ENCODE results near the gene PCNX2.
"Not testable (repeated sequence)": the region's sequence is repeated elsewhere in the genome, so short reads cannot be mapped to it uniquely, and the experiment has no call there.

PCNX2 gene

GRCh38 chr1:233082778-233083550, 212.6 kb downstream of the PCNX2 start (continued):
- TF ChIP-seq, protein P1, sequence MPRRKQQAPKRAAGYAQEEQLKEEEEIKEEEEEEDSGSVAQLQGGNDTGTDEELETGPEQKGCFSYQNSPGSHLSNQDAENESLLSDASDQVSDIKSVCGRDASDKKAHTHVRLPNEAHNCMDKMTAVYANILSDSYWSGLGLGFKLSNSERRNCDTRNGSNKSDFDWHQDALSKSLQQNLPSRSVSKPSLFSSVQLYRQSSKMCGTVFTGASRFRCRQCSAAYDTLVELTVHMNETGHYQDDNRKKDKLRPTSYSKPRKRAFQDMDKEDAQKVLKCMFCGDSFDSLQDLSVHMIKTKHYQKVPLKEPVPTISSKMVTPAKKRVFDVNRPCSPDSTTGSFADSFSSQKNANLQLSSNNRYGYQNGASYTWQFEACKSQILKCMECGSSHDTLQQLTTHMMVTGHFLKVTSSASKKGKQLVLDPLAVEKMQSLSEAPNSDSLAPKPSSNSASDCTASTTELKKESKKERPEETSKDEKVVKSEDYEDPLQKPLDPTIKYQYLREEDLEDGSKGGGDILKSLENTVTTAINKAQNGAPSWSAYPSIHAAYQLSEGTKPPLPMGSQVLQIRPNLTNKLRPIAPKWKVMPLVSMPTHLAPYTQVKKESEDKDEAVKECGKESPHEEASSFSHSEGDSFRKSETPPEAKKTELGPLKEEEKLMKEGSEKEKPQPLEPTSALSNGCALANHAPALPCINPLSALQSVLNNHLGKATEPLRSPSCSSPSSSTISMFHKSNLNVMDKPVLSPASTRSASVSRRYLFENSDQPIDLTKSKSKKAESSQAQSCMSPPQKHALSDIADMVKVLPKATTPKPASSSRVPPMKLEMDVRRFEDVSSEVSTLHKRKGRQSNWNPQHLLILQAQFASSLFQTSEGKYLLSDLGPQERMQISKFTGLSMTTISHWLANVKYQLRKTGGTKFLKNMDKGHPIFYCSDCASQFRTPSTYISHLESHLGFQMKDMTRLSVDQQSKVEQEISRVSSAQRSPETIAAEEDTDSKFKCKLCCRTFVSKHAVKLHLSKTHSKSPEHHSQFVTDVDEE (CRISPR knock-in tag; IDR thresholded peaks at IDR 0.05): no peak

DNA sequence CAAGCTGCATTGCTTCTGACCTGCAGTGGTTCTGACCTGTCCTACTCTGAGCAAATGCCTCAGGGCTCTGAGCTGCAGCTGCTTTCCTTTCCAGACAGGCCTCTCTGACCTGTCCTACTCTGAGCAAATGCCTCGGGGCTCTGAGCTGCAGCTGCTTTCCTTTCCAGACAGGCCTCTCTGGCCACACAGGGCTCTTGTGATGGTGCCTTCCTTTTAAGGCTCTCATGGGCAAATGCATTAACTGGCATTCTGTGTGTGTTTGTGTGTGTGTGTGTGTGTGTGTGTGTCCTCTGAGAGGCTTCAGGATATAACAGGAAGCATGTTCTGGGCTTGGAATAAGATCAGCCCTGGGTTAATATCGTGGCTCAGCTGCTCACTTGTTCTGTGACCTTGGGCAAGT, 213.8 kb downstream of the PCNX2 start:
- TF ChIP-seq CSRNP3 (CRISPR knock-in tag; IDR thresholded peaks at IDR 0.05) (no peak), GLIS3 (CRISPR knock-in tag; IDR thresholded peaks at IDR 0.05) (no peak), ESRRG (CRISPR knock-in tag; IDR thresholded peaks at IDR 0.05) (no peak), OSR1 (CRISPR knock-in tag; IDR thresholded peaks at IDR 0.05) (no peak), PPARA (CRISPR knock-in tag; IDR thresholded peaks at IDR 0.05; ENCODE audit: borderline replicate concordance) (no peak), POU6F1 (CRISPR knock-in tag; IDR thresholded peaks at IDR 0.05; ENCODE audit: borderline replicate concordance, low read depth) (no peak), TOX (CRISPR knock-in tag; IDR thresholded peaks at IDR 0.05; ENCODE audit: borderline replicate concordance) (no peak), CSDC2 (CRISPR knock-in tag; IDR thresholded peaks at IDR 0.05) (no peak), ZNF70 (CRISPR knock-in tag; IDR thresholded peaks at IDR 0.05) (no peak), BACH2 (CRISPR knock-in tag; IDR thresholded peaks at IDR 0.05; ENCODE audit: borderline replicate concordance) (no peak)
- TF ChIP-seq, protein P1 (CRISPR knock-in tag; IDR thresholded peaks at IDR 0.05): no peak
- no peak for ATAC-seq

- ATAC-seq: not testable (repeated sequence)
These were observed 214.7 kb downstream of the PCNX2 start for GRCh38 chr1:233080827-233081226.

- ATAC-seq: no peak
- TF ChIP-seq ZC3H10 (CRISPR knock-in tag; IDR thresholded peaks at IDR 0.05) (no peak), ESRRG (CRISPR knock-in tag; IDR thresholded peaks at IDR 0.05) (no peak), ZFP3 (CRISPR knock-in tag; IDR thresholded peaks at IDR 0.05) (no peak), ZNF565 (CRISPR knock-in tag; conservative IDR thresholded peaks at IDR 0.05; ENCODE audit: low read depth) (no peak), SNAI2 (CRISPR knock-in tag; IDR thresholded peaks at IDR 0.05) (no peak), CSDC2 (CRISPR knock-in tag; IDR thresholded peaks at IDR 0.05) (no peak), RARB (CRISPR knock-in tag; IDR thresholded peaks at IDR 0.05) (no peak), OSR1 (CRISPR knock-in tag; IDR thresholded peaks at IDR 0.05) (no peak), ISL1 (CRISPR knock-in tag; IDR thresholded peaks at IDR 0.05) (no peak), ZFP30 (CRISPR knock-in tag; IDR thresholded peaks at IDR 0.05) (no peak), ZNF70 (CRISPR knock-in tag; IDR thresholded peaks at IDR 0.05) (no peak), ARNTL (CRISPR knock-in tag; IDR thresholded peaks at IDR 0.05; ENCODE audit: borderline replicate concordance, low read depth) (no peak), CREB5 (CRISPR knock-in tag; IDR thresholded peaks at IDR 0.05; ENCODE audit: low read depth) (no peak), CSRNP3 (CRISPR knock-in tag; IDR thresholded peaks at IDR 0.05) (no peak)
- TF ChIP-seq, protein P1 (CRISPR knock-in tag; IDR thresholded peaks at IDR 0.05): no peak
These were observed 215.2 kb downstream of the PCNX2 start for GRCh38 chr1:233080286-233080685.
